ENCODE measurements around the gene ABL2.

ABL2 gene

GRCh38 chr1:179087665-179088064, 141.8 kb downstream of the ABL2 start:
- Mint-ChIP-seq H3K9me3 (no peaks in the 10 kb centered on the region), H3K27me3 (ENCODE audit: low read depth) (no peaks in the 10 kb centered on the region), H3K4me3 (no peak overlapping the region), H3K4me1 (peaks cover 12% of the 10 kb centered on the region), H3K27ac (no peak overlapping the region), H3K36me3 (ENCODE audit: low read depth) (peaks cover 21% of the 10 kb centered on the region)
- TF ChIP-seq, protein P1, sequence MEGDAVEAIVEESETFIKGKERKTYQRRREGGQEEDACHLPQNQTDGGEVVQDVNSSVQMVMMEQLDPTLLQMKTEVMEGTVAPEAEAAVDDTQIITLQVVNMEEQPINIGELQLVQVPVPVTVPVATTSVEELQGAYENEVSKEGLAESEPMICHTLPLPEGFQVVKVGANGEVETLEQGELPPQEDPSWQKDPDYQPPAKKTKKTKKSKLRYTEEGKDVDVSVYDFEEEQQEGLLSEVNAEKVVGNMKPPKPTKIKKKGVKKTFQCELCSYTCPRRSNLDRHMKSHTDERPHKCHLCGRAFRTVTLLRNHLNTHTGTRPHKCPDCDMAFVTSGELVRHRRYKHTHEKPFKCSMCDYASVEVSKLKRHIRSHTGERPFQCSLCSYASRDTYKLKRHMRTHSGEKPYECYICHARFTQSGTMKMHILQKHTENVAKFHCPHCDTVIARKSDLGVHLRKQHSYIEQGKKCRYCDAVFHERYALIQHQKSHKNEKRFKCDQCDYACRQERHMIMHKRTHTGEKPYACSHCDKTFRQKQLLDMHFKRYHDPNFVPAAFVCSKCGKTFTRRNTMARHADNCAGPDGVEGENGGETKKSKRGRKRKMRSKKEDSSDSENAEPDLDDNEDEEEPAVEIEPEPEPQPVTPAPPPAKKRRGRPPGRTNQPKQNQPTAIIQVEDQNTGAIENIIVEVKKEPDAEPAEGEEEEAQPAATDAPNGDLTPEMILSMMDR (IDR thresholded peaks at IDR 0.05; ENCODE audit: unreplicated experiment in 3 of 3): no peak

DNA sequence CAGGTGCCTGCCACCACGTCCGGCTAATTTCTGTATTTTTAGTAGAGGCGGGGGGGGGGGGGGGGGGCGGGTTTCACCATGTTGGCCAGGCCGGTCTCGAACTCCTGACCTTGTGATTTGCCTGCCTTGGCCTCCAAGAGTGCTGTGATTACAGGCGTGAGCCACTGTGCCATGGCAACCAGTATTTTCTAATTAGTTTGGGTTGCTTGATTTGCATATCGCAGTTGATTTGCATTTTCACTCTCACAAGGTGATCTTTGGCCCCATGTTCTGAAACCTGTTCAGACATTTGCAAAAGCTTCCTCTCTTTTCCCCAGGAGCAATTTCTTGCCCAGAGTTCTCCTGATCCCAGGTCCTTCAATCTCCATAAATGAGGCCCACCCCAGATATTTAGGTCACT, 145.9 kb downstream of the ABL2 start:
- Mint-ChIP-seq H3K4me1 (peaks cover 11% of the 10 kb centered on the region), H3K27me3 (ENCODE audit: low read depth) (peaks cover 4% of the 10 kb centered on the region), H3K4me3 (peak overlapping the region; percentile 90 to 97 (median 93)), H3K27ac (peak overlapping the region in 1 of 3 experiments; percentile 64), H3K36me3 (ENCODE audit: low read depth) (peaks cover 9% of the 10 kb centered on the region), H3K9me3 (no peaks in the 10 kb centered on the region)
- TF ChIP-seq, protein P1 (IDR thresholded peaks at IDR 0.05; ENCODE audit: unreplicated experiment in 3 of 3): no peak

DNA sequence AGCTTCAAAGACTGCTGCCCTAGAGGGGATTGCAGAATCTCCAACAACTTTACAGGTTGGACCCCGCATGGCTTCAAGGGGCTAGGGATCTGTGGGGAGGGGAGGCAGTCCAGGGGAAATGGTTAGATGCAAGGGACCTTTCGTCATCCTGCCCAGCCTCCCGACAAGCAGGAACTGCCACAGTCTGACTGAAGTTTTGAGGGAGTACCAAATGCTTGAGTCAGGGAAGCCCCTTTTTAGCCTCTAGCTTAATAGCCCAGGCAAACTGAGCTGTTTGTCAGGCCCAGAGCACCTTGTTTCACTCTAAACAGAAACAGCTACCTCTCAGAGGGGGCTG, 146.5 kb downstream of the ABL2 start:
- Mint-ChIP-seq H3K36me3 (ENCODE audit: low read depth) (peaks cover 8% of the 10 kb centered on the region), H3K9me3 (no peaks in the 10 kb centered on the region), H3K4me3 (peak overlapping the region; percentile 93 to 99 (median 97)), H3K4me1 (peaks cover 11% of the 10 kb centered on the region), H3K27ac (peak overlapping the region; percentile 78 to 95 (median 92)), H3K27me3 (ENCODE audit: low read depth) (peaks cover 4% of the 10 kb centered on the region)
- TF ChIP-seq, protein P1 (IDR thresholded peaks at IDR 0.05; ENCODE audit: unreplicated experiment in 3 of 3): no peak

DNA sequence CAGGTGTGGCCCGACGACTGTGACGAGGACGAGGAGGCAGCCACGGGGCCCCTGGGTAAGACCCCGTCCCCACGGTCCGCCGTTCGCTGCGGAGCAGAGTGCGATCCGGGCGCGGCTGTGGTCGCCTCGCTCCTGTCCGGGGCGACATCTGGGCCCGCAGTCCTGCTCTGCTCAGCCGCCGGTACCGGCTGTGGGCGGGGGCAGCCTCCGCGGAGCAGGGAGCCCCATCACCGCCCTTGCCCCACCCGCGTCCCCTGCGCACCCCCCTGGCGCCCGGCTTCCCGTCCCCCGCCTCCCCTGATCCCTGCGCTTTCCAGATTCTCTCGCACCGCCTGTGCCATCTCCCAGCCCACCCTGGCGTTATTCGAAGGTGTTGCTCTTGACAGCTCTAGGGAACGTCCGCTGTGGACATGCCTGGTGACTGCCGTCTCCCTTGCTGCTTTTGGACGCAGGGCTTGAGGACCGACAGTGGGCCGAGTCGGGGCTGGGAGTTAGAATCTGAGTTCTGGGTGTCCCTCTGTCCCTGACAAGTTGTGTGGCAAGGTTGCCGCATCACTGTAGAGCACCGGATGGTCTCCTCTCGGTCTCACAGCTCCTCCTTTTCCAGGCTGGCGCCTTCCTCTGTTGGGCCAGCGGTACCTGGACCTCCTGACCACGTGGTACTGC, 147.0 kb downstream of the ABL2 start:
- H3K27ac Mint-ChIP-seq: peak overlapping the region; percentile 78 to 95 (median 92)
- peaks cover 11% of the 10 kb centered on the region for H3K4me1 Mint-ChIP-seq
- no peaks in the 10 kb centered on the region for H3K9me3 Mint-ChIP-seq
- peaks cover 8% of the 10 kb centered on the region for H3K36me3 Mint-ChIP-seq (ENCODE audit: low read depth)
- TF ChIP-seq, protein P1 (IDR thresholded peaks at IDR 0.05; ENCODE audit: unreplicated experiment in 3 of 3): no peak
- peak overlapping the region; percentile 93 to 99 (median 97) for H3K4me3 Mint-ChIP-seq
- peaks cover 4% of the 10 kb centered on the region for H3K27me3 Mint-ChIP-seq (ENCODE audit: low read depth)

DNA sequence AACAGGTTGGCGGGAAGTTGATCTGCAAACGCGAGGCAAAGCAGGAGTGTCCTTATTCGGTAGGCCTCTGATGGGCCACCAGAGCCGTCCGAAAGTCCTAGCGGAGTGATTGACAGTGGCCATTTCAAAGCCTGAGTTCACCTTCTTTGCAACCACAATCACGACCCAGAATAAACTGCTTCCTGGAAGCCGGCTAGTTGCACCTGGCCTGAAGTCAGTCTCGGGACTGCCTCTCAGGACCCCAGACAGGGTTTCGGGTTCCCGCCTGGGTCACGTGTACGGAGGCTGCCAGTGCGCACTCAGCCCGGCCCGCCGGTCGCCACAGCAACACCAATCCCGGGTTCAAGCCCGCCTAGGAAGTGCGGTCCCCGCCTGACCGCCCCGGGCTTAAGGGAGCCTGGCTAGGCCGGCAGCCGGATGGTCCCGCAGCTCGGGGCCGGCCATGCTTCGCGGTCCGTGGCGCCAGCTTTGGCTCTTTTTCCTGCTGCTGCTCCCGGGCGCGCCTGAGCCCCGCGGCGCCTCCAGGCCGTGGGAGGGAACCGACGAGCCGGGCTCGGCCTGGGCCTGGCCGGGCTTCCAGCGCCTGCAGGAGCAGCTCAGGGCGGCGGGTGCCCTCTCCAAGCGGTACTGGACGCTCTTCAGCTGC, 147.7 kb downstream of the ABL2 start, which contains the start of gene TOR3A:
TSS of gene TOR3A (plus strand) at position 384 of the 646 bp plus-strand sequence. CDS start at position 443, 59 bp downstream.
- H3K36me3 Mint-ChIP-seq (ENCODE audit: low read depth): peaks cover 7% of the 10 kb centered on the region
- H3K27ac Mint-ChIP-seq: peak within 1 kb of the TSS; percentile 89 to 95 (median 92)

More for the DNA sequence above, 147.7 kb downstream of the ABL2 start, which contains the start of gene TOR3A:
- Mint-ChIP-seq H3K4me1 (peaks cover 11% of the 10 kb centered on the region), H3K4me3 (peak within 1 kb of the TSS; percentile 93 to 99 (median 97)), H3K27me3 (ENCODE audit: low read depth) (peaks cover 4% of the 10 kb centered on the region), H3K9me3 (no peaks in the 10 kb centered on the region)
- TF ChIP-seq, protein P1 (IDR thresholded peaks at IDR 0.05; ENCODE audit: unreplicated experiment in 3 of 3): no peak

Measured in nephron (organoid).